KBM-7 (cell line): Measurements from ENCODE around the gene SAMD10.

ENCODE experiments used
- DNase-seq: peaks from one replicate; pipeline ENCODE4 v3.0.0-alpha.2; 2015
- in situ Hi-C: fragments of 300-500 bp; cut with MboI; formaldehyde crosslinking; loops from 2 replicates; pipeline ENCODE4 v1.14.3; 2020; ENCODE audit warnings: low sequenced_read_pairs, low pct_unique_long_range_greater_than_20kb, mixed read lengths

Gene SAMD10

DNA sequence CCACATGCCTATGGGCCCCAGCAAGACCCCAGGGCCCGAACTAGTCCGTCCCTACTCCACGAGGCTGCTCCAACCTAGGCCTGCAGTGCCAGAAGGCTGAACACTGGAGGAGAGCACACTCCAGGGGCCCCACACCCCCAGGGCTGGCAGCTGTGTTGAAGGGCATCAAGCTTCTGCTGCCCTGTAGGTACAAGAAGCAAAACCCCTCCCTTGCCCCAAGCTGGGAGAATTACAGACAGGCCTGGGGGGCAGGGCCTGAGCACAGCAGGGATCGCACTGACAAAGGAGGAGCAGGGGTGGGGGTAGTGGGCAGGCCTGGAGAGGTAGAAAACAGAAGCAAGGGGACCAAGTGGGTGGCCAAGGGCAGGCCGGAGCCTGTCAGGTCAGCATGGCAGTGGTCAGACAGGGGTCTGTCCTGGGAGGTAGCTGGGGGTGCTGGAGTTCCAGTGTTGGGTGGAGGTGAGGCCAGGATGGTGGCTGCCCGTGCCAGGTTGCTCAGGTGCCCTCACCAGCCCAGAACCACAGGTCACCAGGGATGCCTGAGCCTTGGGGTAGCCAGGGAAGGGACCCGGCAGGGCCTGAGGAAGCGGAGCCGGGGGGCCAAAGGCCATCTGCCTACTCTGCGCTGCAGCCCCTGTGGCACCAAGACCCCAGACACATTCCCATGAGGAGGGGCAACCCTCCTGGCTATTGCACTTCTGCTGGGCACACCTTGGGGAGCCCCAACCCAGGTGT, 20.3 kb downstream of the SAMD10 start:
- no peak for DNase-seq
- in situ Hi-C loops = no loop called here

DNA sequence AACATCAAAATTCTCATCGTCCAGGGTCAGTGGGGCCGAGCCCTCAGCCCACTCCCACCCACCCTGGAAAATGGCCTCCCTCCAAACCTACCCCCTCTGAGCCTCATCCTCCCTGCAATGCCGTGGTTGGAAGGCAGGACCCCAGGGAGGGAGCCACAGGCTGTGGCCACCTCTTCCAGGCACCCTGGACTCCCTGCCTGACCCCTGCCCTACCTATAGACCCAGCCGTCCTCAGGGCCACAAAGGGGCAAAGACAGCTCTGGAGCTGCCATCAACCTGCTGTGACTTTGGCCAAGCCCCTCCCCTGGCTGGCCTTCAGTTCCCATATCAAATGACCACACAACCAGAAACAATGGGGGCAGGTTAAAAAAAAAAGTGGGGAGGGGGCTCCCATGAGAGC, 21.0 kb downstream of the SAMD10 start:
- DNase-seq = no peak
- in situ Hi-C loops = no loop called here

DNA sequence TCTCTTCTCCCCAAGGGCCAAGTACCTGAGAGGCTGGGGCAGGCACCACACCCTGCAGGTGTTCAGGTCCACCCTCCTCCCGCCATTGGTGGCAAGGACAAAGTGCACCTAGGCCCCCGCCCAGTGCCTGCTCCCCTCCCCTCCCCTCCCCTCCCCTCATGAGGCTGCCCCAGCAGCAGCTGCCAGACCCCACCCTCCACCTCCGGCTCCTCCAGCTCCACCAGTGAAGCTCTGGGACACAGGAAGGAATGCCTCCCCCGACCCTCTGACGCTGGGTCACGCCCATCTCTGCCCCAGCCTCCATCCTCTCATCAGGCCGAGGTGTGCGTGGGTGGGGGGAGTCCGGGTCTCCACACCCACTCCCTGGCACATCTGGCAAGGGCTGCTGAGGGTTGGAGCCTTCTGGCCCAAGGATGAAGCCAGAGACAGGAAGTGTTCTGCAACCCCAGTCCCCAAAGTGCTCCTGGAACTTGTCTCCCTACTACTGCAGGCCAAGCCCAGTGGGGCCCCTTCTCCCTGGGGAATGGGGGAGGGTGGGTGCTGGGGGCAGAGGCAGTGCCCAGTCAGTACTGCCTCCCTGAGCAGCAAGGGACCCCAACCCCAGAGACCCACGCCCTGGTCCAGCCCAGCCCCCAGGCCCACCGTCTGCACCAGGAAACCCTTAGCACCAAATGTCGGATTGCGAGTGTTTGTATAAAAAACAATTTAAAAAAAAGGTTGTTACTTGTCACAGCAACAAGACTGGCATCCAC, 21.6 kb downstream of the SAMD10 start:
- in situ Hi-C loops = no loop called here
- DNase-seq = no peak

DNA sequence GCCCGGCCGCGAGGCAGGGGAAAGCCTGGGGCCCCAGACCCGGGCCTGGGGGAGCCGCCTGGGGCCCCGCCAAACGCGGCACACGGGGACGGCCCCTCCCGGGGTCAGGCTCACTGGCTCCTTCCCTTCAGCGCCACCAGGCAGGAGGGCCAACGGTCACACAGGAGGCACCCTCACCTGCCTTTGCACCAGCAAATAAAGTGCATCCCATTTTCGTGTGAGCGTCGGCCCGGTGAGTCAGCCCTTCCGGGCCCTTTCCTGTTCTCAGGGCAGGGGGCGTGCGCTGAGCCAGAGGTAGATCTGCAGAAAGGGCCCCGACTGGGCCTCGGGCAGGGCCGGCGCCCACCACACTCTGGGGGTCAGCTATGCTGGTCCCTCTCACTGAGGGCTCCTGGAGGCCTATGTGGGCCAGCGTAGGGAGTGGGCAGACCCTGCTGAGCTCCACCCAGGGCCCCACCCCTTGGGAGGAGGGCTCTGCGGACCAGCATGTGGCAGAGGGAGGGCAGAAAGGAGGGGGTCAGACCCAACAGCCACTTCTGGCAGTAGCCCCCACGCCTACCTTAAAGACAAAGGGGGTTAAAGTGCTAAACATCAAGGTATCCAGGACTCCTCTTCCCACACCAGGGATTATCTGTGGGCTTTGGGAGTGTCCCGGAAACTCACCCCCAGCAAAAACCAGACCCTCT, 22.3 kb downstream of the SAMD10 start:
- DNase-seq = peak; percentile 72
- in situ Hi-C loops = no loop called here

DNA sequence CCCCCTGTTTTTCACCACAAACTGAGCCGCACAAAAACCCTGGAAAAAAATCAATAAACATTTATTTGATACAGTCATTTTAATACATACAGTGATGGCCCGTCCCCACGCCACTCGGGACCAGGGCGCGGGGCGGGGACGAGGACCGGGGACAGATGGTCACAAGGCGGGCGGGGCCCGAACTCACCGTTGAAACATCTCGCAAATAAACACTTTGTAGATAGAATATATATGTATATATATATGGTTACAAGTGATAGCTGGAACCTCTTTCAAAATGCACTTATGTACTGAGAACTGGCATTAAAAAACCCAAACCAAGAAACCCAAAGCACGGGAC, 22.8 kb downstream of the SAMD10 start:
- DNase-seq = no peak
- in situ Hi-C loops = no loop called here

DNA sequence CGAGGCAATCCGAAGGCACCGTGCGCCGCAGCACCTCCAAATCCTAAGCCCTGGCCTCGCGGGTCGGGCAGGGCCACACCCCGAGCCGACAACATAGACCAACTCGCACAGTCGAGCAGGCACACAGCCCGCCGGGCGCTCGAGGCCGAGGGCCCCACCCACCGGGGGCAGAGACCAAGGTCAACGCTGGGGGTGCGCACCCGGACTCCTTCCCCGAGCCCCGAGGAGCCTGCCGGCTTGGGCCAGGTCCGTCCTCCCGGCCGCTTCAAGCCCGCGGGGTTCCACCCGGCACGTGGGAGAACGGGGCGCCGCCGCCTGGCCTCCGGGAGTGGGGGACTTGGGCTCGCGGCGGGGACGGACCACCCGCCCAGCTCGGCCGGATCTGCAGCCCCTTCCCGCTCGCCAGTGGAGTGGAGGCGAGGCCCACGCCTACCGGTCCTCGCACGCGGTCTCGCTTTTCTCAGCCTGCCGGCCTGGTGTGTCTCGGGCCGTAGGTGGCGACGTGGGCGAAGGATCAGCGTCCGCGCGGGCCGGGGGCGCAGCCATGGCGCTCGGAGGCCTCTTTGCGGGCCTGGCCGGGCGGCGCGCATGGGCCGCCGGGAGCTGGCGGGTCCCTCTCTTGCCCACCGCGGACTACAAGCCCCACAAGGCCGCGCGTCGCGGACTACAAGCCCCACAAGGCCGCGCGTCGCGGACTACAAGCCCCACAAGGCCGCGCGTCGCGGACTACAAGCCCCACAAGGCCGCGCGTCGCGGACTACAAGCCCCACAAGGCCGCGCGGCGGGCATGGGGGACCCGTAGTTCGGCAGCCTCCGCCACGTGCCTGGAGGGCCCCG, 23.4 kb downstream of the SAMD10 start, which contains the start of gene UCKL1:
UCKL1 (minus strand) TSS at position 590 of the 837 bp plus-strand sequence; CDS start at position 546, 44 bp downstream.
- peak; percentile 86 for DNase-seq
- in situ Hi-C loops = no loop called here

DNA sequence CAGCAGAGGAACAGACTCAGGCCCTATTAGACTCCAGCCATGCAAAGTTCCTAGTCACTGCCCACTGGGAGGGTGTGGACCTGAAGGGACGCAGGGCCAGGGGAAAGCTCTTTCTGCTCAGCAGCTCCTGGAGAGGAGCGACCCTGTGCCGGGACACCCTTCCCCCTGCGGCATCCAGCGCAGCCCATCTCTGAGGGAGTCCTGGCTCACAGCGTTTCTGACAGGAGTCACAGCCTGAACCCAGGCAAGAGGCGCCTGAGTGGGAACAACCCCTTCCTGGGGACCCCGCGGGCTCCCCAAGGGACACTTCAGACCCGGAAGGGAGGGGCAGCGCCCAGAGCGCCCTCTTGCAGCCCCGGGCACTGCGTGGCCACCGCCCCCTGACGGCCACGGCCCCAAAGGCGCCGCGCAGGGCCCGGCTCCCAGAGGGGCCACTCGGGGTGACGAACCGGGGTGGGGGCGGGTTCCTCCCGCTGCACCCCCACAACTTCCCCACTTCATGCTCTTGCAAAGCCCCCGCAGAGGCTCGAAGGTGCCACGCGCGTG, 24.1 kb downstream of the SAMD10 start:
- in situ Hi-C loops = no loop called here
- peak; percentile 44 for DNase-seq

DNA sequence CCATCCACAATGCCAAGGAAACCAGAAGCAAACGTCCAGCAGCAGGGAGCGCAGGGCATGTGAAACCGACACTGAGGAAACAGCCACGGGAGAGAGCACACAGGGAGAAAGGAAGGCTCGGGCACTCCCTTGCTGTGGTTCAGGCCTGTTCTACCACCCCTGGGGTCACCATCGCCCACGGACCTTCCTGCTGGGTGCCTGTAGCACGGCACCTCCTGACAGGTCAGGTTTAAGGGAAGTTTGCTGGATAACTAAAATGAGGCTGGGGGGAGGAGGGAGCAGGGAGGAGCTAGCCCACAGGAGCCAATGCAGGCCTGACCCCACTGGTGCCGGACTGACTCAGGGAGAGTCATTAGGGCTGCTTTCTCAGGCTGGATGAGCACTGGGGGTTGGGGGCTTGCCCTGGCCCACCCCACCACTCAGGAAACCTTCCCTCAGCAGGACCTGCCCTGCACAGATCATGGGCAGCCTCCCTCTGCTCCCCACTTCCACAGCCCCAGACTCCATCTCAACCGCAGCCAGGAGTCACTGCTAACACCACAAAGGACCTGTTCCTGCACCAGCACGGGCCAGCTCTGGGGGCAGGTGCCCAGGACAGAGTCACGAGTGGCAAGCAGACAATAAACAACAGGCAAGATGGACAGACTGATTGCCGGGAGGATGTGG, 25.5 kb downstream of the SAMD10 start:
- no peak for DNase-seq
- in situ Hi-C loops = no loop called here

DNA sequence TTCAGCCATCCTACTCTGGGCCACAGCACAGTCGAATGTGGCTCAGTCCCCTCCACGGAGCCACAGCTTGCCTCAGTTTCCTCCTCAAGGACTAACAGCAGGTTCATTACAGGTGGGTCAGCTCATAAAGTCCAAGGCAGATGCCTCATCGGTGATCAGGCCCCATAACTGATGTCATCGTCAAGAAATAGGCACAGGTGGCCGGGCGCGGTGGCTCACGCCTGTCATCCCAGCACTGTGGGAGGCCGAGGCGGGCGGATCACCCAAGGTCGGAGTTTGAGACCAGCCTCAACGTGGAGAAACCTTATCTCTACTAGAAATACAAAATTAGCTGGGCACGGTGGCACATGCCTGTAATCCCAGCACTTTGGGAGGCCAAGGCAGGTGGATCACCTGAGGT, 26.7 kb downstream of the SAMD10 start:
- in situ Hi-C loops = no loop called here
- DNase-seq = no peak

DNA sequence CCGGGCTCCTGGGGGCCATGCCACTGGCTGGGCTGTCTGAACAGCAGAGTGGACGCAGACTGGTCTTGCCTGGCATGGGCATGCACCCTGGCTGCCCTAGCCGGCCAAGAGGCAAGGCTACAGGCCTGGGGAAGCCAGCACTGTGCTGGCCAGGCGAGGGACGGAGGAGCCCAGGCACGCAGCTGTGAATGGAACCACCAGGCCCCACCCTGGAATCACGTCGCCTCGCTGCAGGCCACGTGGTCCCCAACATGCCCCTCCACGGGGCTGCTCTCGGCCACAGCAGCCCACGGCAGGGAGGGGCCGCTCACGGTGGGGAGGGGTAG, 27.3 kb downstream of the SAMD10 start:
- DNase-seq = no peak
- in situ Hi-C loops = no loop called here

DNA sequence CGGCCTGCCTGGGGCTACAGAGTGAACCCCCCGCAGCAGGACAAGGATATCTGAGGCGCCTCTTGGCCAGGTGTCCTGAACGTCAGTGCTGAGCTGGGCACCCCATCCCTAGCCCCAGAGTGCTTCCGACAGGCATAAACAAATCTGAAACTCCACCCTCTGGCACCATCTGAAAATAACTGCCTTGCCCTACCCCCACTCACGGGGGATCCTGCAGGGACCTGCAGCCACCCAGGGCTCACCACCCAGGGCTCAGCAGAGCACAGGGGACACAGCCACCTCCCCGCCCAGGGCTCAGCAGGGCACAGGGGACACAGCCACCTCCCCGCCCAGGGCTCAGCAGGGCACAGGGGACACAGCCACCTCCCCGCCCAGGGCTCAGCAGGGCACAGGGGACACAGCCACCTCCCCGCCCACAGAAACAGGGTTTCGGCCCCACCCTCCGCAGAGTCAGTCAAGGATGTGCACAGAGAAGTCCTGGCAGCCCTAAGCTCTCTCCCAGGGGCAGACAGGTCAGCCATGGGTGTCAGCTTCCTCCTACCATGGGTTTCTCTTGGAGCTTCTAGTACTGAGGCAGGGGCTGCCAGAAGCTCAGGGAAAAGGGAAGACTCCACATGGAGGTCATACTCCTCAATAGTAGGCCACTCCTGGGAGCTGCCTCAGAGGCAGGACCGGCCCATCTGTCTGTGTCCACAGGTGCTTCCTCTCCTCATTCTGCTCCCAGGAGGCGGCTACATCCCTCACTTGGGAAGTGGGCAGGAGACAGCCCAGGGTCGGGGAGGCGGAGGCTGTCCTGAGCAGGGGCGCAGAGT, 27.8 kb downstream of the SAMD10 start:
- no peak for DNase-seq
- in situ Hi-C loops = no loop called here

DNA sequence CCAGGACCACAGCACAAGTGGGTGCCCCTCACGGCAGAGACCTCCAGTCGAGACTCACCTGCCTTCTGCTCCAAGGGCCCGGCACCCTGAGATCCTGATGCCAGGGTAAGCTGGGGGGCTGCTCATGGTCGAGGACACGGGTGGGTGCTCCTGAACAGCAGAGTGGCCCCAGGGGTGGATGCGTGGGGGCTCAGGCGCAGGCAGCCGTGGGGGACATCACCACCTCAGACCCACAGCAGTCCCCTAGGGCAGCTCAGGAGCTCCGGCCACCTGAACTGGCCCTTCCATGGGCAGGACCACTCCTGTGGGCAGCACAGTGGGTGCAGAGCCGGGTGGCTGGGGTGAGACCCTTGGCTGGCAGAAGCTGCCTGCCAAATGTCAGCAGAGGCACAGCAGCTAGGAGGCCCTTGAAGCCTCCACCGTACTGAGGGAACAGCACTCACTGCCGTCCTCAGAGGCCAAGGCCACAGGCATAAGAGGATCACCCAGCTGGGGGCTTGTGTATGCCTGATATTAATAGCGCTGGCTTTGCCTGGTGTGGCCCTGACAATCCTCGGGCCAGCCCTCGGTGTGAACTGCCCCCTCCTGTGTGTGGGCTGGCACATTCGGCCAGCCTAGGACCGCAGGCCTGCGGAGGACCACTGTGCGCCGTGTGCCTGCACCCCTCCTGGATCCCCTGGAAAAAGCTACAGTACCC, 28.6 kb downstream of the SAMD10 start:
- no peak for DNase-seq
- in situ Hi-C loops = no loop called here

DNA sequence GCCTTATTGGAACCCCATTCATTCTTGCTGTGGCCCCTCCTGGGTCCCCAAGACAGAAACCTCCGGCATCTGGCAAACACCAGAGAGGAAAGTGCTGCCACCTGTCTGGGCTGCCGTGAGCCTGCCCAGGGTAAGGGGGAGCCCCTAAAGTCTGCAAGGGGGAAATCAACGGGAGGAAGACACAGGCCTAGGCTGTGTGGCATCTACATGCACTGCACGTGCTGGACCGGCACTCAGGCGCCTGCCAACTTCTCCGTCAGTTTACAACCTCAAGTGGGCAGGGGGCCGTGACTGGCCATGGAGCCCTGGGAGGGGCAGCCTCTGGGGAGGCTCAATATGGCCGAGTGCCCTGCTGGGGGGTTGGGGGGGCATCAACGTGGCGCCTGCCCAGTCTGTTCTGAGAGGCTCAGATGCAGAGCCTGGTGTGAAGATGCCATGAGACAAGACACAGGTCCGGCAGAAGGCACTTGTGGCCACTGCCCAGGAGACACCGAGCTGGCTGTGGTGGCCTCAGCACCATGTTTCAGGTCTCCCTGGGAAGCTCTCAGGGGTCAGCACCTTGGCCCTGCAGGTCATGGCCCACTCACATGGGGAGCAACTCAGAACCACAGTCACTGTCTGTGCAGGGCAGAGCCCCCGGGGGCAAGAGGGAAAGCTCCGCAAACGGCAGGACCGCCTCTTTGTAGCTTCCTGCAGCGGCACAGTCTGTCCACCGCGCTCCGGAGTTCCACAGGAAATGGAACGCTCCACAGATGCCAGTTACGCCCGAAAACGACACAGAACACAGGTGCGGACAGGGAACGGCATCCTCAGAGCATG, 31.6 kb downstream of the SAMD10 start:
- in situ Hi-C loops = no loop called here
- DNase-seq = no peak

DNA sequence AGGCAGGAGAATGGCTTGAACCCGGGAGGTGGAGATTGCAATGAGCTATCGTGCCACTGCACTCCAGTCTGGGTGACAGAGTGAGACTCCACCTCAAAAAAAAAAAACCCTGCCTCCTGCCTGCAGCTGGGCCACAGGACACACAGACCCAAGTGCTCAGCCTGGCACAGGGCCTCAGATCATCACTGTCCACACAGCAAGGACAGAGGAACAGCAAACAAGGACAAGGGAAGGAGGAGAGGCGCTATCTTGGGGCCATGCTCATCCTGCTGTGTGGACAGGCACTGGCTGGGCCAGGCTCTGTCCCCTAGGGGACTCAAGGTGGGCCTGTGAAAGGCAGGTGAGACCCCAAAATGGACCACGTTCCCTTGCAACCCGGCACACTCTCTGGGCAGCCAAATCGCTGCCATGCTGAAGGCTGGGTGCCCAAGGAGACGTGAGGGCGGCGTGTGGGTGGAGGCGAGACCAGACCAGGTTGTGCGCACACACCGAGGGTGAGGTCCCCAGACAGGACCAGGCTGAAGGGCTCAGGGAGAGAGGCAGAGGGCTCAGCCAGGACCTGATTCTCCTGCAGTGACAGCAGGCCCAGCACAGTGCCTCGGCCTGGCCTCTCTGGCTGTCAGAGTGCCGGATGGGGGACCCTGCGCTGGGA, 32.3 kb downstream of the SAMD10 start:
- DNase-seq = no peak
- in situ Hi-C loops = no loop called here

DNA sequence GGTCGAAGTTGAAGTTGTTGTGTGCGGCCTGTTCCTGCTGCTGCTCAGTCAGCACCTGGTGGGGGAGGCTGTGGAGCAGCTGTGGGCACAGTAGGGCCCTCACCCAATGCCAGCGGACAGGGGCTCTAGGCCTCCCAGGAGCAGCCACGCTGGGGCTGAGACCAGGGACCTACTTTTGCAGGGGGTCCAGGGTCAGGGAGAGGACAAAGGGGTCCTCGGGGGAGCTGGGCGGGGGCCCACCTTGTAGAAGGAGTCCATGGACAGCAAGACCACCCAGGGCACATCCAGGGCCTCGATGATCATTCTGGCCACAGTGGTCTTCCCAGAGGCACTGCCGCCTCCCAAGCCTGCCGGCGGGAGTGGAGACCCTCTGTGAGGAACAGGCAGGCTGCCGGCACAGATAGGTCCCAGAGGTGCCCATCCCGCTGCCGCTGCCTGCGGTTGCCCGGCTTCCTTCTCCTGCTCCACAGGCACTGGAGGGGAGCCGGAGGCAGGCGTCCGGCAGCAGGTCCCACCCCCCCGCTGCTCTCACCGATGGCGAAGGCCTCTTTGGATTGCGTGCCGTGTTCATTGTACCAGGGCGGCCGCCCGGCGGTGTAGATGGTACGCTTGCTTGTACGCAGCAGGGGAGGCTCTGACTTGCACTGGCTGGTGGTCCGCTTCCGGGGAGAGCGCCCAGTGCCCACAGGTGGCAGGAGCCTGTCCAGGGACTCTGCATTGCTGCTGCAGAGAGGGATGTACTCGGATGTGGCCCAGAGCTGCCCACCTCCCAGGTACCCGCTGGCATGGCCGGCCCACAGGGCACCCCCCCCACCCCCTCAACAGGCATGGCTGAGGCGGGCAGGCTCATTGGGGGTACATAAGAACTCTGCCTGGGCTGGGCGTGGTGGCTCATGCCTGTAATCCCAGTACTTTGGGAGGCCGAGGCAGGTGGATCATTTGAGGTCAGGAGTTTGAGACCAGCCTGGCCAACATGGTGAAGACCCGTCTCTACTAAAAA, 33.2 kb downstream of the SAMD10 start:
- in situ Hi-C loops = no loop called here
- no peak for DNase-seq
